IPS-20b (cell line): ENCODE data around the gene TRAF3.

Experiments used
- H3K27ac ChIP-seq: one replicate; pipeline ENCODE4 v1.5.1; 2013; ENCODE audit warnings: low read length
- H3K27me3 ChIP-seq: 2 replicates; pipeline ENCODE4 v1.6.1; 2013; ENCODE audit warnings: mild to moderate bottlenecking, low read length, inconsistent platforms; ENCODE audit not compliant: insufficient read depth
- H3K36me3 ChIP-seq: 2 replicates; pipeline ENCODE4 v1.6.1; 2013; ENCODE audit warnings: low read depth, mild to moderate bottlenecking, inconsistent platforms, low read length, moderate library complexity; ENCODE audit not compliant: insufficient read depth
- H3K4me1 ChIP-seq: 2 replicates; pipeline ENCODE4 v1.6.1; 2013; ENCODE audit warnings: mild to moderate bottlenecking, control low read depth, inconsistent platforms, low read length, moderate library complexity; ENCODE audit not compliant: insufficient read depth
- H3K4me3 ChIP-seq: 2 replicates; pipeline ENCODE4 v1.5.1; 2013; ENCODE audit warnings: mild to moderate bottlenecking, low read length, inconsistent platforms
- H3K9ac ChIP-seq: 2 replicates; pipeline ENCODE4 v1.6.1; 2013; ENCODE audit warnings: low read depth, mild to moderate bottlenecking, inconsistent platforms, low read length, moderate library complexity
- H3K9me3 ChIP-seq: 2 replicates; pipeline ENCODE4 v1.6.1; 2013; ENCODE audit warnings: mild to moderate bottlenecking, low read depth, low read length, inconsistent platforms; ENCODE audit not compliant: insufficient read depth

TRAF3 gene

GRCh38 chr14:102805371-102805891, 28.2 kb downstream of the TRAF3 start:
- H3K4me1 ChIP-seq = no peaks in the 10 kb centered on the region; the same call in 1 of the 2 replicates
- no peaks in the 10 kb centered on the region for H3K9me3 ChIP-seq
- H3K36me3 ChIP-seq = no peaks in the 10 kb centered on the region
- no peak overlapping the region for H3K9ac ChIP-seq
- no peaks in the 10 kb centered on the region for H3K27me3 ChIP-seq
- no peak overlapping the region for H3K4me3 ChIP-seq
- H3K27ac ChIP-seq = no peak overlapping the region

- H3K4me1 ChIP-seq = no peaks in the 10 kb centered on the region; the same call in 1 of the 2 replicates
- H3K27ac ChIP-seq = no peak overlapping the region
- no peaks in the 10 kb centered on the region for H3K9me3 ChIP-seq
- H3K4me3 ChIP-seq = no peak overlapping the region
- no peak overlapping the region for H3K9ac ChIP-seq
- no peaks in the 10 kb centered on the region for H3K27me3 ChIP-seq
- H3K36me3 ChIP-seq = no peaks in the 10 kb centered on the region
Observed at GRCh38 chr14:102805941-102806340, 28.7 kb downstream of the TRAF3 start.

GRCh38 chr14:102806447-102806846, 29.2 kb downstream of the TRAF3 start:
- no peaks in the 10 kb centered on the region for H3K9me3 ChIP-seq
- no peak overlapping the region for H3K9ac ChIP-seq
- no peaks in the 10 kb centered on the region for H3K27me3 ChIP-seq
- H3K4me1 ChIP-seq = no peaks in the 10 kb centered on the region; the same call in 1 of the 2 replicates
- no peaks in the 10 kb centered on the region for H3K36me3 ChIP-seq
- H3K4me3 ChIP-seq = no peak overlapping the region
- no peak overlapping the region for H3K27ac ChIP-seq

- no peak overlapping the region for H3K4me3 ChIP-seq
Observed at GRCh38 chr14:102807013-102807406, 29.8 kb downstream of the TRAF3 start.

GRCh38 chr14:102809870-102810269, 32.6 kb downstream of the TRAF3 start:
- H3K9ac ChIP-seq = no peak overlapping the region
- no peaks in the 10 kb centered on the region for H3K9me3 ChIP-seq
- H3K27me3 ChIP-seq = no peaks in the 10 kb centered on the region
- no peaks in the 10 kb centered on the region; the same call in 1 of the 2 replicates for H3K4me1 ChIP-seq
- H3K36me3 ChIP-seq = no peaks in the 10 kb centered on the region
- H3K27ac ChIP-seq = no peak overlapping the region
- H3K4me3 ChIP-seq = no peak overlapping the region

More at GRCh38 chr14:102807013-102807406, 29.8 kb downstream of the TRAF3 start:
- Histone ChIP-seq H3K4me1 (no peaks in the 10 kb centered on the region; the same call in 1 of the 2 replicates), H3K27ac (no peak overlapping the region), H3K27me3 (no peaks in the 10 kb centered on the region), H3K9ac (no peak overlapping the region), H3K9me3 (no peaks in the 10 kb centered on the region), H3K36me3 (no peaks in the 10 kb centered on the region)

- no peak overlapping the region for H3K4me3 ChIP-seq
- H3K36me3 ChIP-seq = no peaks in the 10 kb centered on the region
- no peak overlapping the region for H3K9ac ChIP-seq
- no peaks in the 10 kb centered on the region for H3K27me3 ChIP-seq
- no peaks in the 10 kb centered on the region for H3K9me3 ChIP-seq
- H3K27ac ChIP-seq = no peak overlapping the region
- H3K4me1 ChIP-seq = no peaks in the 10 kb centered on the region
Observed at GRCh38 chr14:102810523-102810922, 33.3 kb downstream of the TRAF3 start.

- H3K27ac ChIP-seq = no peak overlapping the region
- H3K4me1 ChIP-seq = no peaks in the 10 kb centered on the region
- H3K27me3 ChIP-seq = no peaks in the 10 kb centered on the region
- no peaks in the 10 kb centered on the region for H3K9me3 ChIP-seq
- no peaks in the 10 kb centered on the region for H3K36me3 ChIP-seq
- H3K4me3 ChIP-seq = no peak overlapping the region
- H3K9ac ChIP-seq = no peak overlapping the region
Observed at GRCh38 chr14:102811254-102811963, 34.2 kb downstream of the TRAF3 start.

GRCh38 chr14:102811971-102812370, 34.7 kb downstream of the TRAF3 start:
- H3K9ac ChIP-seq = no peak overlapping the region
- no peaks in the 10 kb centered on the region for H3K9me3 ChIP-seq
- H3K4me3 ChIP-seq = no peak overlapping the region
- H3K27ac ChIP-seq = no peak overlapping the region
- no peaks in the 10 kb centered on the region for H3K27me3 ChIP-seq
- no peaks in the 10 kb centered on the region for H3K4me1 ChIP-seq
- H3K36me3 ChIP-seq = no peaks in the 10 kb centered on the region

- no peak overlapping the region for H3K27ac ChIP-seq
- no peak overlapping the region for H3K9ac ChIP-seq
- H3K4me3 ChIP-seq = no peak overlapping the region
- H3K27me3 ChIP-seq = no peaks in the 10 kb centered on the region
- H3K36me3 ChIP-seq = no peaks in the 10 kb centered on the region
- peaks cover 4% of the 10 kb centered on the region; the same call in 1 of the 2 replicates for H3K4me1 ChIP-seq
- H3K9me3 ChIP-seq = no peaks in the 10 kb centered on the region
Observed at GRCh38 chr14:102813691-102814090, 36.4 kb downstream of the TRAF3 start.

GRCh38 chr14:102817318-102817717, 40.1 kb downstream of the TRAF3 start:
- H3K36me3 ChIP-seq = no peaks in the 10 kb centered on the region
- no peak overlapping the region for H3K4me3 ChIP-seq
- H3K4me1 ChIP-seq = peaks cover 8% of the 10 kb centered on the region
- no peaks in the 10 kb centered on the region for H3K27me3 ChIP-seq
- no peaks in the 10 kb centered on the region for H3K9me3 ChIP-seq
- H3K9ac ChIP-seq = no peak overlapping the region
- H3K27ac ChIP-seq = no peak overlapping the region

- no peak overlapping the region for H3K9ac ChIP-seq
- H3K4me3 ChIP-seq = no peak overlapping the region
- H3K27ac ChIP-seq = no peak overlapping the region
Observed at GRCh38 chr14:102817942-102818940, 41.0 kb downstream of the TRAF3 start.

More at GRCh38 chr14:102817942-102818940, 41.0 kb downstream of the TRAF3 start:
- Histone ChIP-seq H3K9me3 (no peaks in the 10 kb centered on the region), H3K36me3 (no peaks in the 10 kb centered on the region), H3K4me1 (peaks cover 8% of the 10 kb centered on the region), H3K27me3 (no peaks in the 10 kb centered on the region)
